Stomach (tissue), 9 donors: Measurements from ENCODE around the gene RNF114. TPM values are rescaled to one million over a fixed set of nuclear protein-coding genes. Genes with fewer than 3 reads are reported as not detected.
"Not testable (repeated sequence)": the region's sequence is repeated elsewhere in the genome, so short reads cannot be mapped to it uniquely, and the experiment has no call there.

Experiments used
- DNase-seq, 2 donors: peaks; one replicate each; pipeline versions ENCODE4 v3.0.0 to v3.0.0-alpha.2; 2013 to 2019
- H3K27ac ChIP-seq, 5 donors: fragments of 200-600 bp in 4 of 5; sonication (generic) in 4 of 5; one replicate each; pipeline ENCODE4 v1.5.1; 2013 to 2019; ENCODE audit warnings: mild to moderate bottlenecking in 1 of 5, moderate library complexity in 1 of 5
- H3K27me3 ChIP-seq, 3 donors: fragments of 200-600 bp; sonication (generic); one replicate each; pipeline ENCODE4 v1.5.1; 2017 to 2019; ENCODE audit warnings: mixed run types in 1 of 3
- H3K36me3 ChIP-seq, 4 donors: fragments of 200-600 bp; sonication (generic); 1 replicate in 3 of 4; 2 replicates in 1 of 4; pipeline ENCODE4 v1.5.1; 2016 to 2019
- H3K4me1 ChIP-seq, 4 donors: fragments of 200-600 bp; sonication (generic); one replicate each; pipeline ENCODE4 v1.5.1; 2016 to 2019
- H3K4me3 ChIP-seq, 4 donors: fragments of 200-600 bp; sonication (generic) in 3 of 4; one replicate each; pipeline ENCODE4 v1.5.1; 2016 to 2019; ENCODE audit warnings: mild to moderate bottlenecking in 1 of 4
- H3K9me3 ChIP-seq, 4 donors: fragments of 200-600 bp; sonication (generic); one replicate each; pipeline ENCODE4 v1.5.1; 2016 to 2019
- EP300 ChIP-seq: sonication (generic); formaldehyde crosslinking; IDR thresholded peaks from one replicate; pipeline ENCODE4 v1.6.1; 2017; ENCODE audit warnings: antibody characterized with exemption
- POLR2A ChIP-seq, 4 donors: fragments of 450-650 bp; IDR thresholded peaks; one replicate each; pipeline ENCODE4 v1.6.1; 2016; ENCODE audit warnings: antibody characterized with exemption in 4 of 4, control low read depth in 2 of 4, mild to moderate bottlenecking in 1 of 4, moderate library complexity in 1 of 4
- POLR2AphosphoS5 ChIP-seq, 3 donors: sonication (generic); formaldehyde crosslinking; IDR thresholded peaks; one replicate each; pipeline ENCODE4 v1.6.1; 2016; ENCODE audit warnings: antibody characterized with exemption in 3 of 3
- WGBS, 5 donors: extraction: QIAGEN DNeasy Blood & Tissue Kit in 3 of 5; methylation state at CpG; one replicate each; pipeline versions ENCODE4 v1.1.5 to v1.1.7; 2013 to 2018; 5-methylcytosine and 5-hydroxymethylcytosine counted together
- intact Hi-C: fragments of 100-400 bp; cut with DNase I; formaldehyde crosslinking; loops from one replicate; pipeline ENCODE4 v1.15.1; 2023; ENCODE audit warnings: low total_unique reads
- polyA plus RNA-seq, 3 donors: library from polyadenylated mRNA; stranded (reverse); fragments of 200-250 nt; gene quantifications; one replicate each; pipeline ENCODE4 v1.2.3, GENCODE V29; 2013
- total RNA-seq, 5 donors: library from RNA; depleted of rRNA; stranded (reverse); fragments of >200 nt; gene quantifications; one replicate each; pipeline versions ENCODE4 v1.1.0 to v1.2.3, GENCODE V29; 2014 to 2016
- TF ChIP-seq, protein P1 (sequence below), 7 experiments: fragments of 450-650 bp in 4 of 7; fragments of 200-600 bp in 3 of 7; sonication (generic) in 3 of 7; IDR thresholded peaks; one replicate each; pipeline ENCODE4 v1.5.1; 2016 to 2019; ENCODE audit warnings: antibody characterized with exemption in 7 of 7, control low read depth in 2 of 7, mild to moderate bottlenecking in 1 of 7
- donor health status: healthy with polysubstance abuse.
- donor health status: Bipolar disorder and iron deficiency.
- donor health status: healthy.

Gene RNF114
- total and polyA plus RNA-seq, 8 donors = 29.5 to 317 (median 63.6) TPM

DNA sequence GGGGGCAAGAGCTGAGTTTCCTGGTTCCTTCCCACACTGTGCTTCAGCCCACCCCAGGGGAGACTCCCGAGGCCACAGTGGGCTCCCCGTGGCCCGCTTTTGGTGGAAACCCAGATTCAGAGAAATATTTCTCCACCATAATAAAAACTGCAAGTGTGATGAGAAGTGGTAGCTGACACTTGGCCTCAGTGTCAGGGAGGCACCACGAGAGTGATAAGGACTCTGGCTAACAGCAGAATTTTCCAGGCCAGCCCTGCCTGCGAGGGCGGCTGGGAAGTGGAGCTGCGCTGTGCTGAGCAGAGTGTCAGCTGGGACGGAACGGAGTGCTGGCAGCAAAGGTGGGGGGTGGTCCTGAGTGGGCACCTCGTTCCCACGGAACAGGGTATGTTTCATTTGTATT, 43.4 kb upstream of the RNF114 start:
- Histone ChIP-seq H3K4me3 (no peak overlapping the region), H3K36me3 (peaks cover 0 to 12% (median 11%) of the 10 kb centered on the region in 4 donors), H3K27me3 (no peaks in the 10 kb centered on the region), H3K27ac (no peak overlapping the region), H3K4me1 (peaks cover 34 to 79% (median 54%) of the 10 kb centered on the region in 4 donors), H3K9me3 (no peaks in the 10 kb centered on the region)
- intact Hi-C loops = no loop called here
- no peak for TF ChIP-seq EP300
- no peak for TF ChIP-seq POLR2AphosphoS5 (IDR thresholded peaks at IDR 0.05)
- TF ChIP-seq, protein P1, sequence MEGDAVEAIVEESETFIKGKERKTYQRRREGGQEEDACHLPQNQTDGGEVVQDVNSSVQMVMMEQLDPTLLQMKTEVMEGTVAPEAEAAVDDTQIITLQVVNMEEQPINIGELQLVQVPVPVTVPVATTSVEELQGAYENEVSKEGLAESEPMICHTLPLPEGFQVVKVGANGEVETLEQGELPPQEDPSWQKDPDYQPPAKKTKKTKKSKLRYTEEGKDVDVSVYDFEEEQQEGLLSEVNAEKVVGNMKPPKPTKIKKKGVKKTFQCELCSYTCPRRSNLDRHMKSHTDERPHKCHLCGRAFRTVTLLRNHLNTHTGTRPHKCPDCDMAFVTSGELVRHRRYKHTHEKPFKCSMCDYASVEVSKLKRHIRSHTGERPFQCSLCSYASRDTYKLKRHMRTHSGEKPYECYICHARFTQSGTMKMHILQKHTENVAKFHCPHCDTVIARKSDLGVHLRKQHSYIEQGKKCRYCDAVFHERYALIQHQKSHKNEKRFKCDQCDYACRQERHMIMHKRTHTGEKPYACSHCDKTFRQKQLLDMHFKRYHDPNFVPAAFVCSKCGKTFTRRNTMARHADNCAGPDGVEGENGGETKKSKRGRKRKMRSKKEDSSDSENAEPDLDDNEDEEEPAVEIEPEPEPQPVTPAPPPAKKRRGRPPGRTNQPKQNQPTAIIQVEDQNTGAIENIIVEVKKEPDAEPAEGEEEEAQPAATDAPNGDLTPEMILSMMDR (IDR thresholded peaks at IDR 0.05) = no peak
- no peak for TF ChIP-seq POLR2A (IDR thresholded peaks at IDR 0.05)
- WGBS, 5 donors = 43 to 60% (median 49%) methylated on average over 11 of the region's 11 CpGs
- DNase-seq = no peak

DNA sequence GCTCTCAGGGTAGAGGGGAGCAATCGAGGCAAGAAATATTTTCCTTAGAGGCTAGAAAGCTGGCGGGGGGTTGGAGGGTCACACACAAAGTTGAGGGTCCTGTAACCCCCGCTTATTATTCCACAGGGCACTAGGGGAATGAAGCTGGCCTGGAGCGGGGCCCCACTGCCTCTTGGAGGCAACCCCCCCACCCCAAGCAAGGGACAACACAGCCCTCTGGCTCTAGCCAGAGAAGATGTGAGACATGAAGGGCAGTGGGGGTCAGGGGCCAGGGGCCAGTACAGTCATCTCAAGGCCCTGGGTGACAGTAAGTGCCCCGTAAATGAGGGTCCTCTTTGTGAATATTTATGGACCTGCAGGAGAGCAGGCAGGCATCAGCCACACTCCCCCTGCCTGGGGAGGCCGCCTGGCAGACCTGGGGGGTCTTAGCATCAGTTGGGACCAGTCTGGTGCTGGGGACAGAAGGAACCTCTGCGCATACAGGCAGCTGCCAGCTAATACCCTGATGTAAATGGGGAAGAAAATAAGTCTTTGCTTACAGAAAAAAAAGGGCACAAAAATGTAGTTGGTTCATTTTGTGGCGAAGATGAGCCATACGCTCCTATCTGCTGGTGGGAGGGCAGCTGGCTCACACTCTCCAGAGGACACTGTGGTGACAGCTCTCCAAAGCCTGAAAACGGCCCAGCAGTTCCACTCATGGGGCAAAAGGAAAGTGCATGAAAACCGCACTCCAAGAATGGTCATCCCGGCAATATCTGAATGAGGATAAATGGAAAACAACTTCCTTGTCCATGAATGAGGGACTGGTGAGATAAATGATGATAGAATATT, 42.7 kb upstream of the RNF114 start:
- H3K36me3 ChIP-seq = peaks cover 0 to 9% (median 5%) of the 10 kb centered on the region in 4 donors
- no peaks in the 10 kb centered on the region for H3K27me3 ChIP-seq
- peak overlapping the region in 1 of 5 donors; percentile 28 for H3K27ac ChIP-seq
- intact Hi-C loops = no loop called here
- TF ChIP-seq, protein P1 (IDR thresholded peaks at IDR 0.05) = no peak
- TF ChIP-seq EP300 (no peak), POLR2AphosphoS5 (IDR thresholded peaks at IDR 0.05) (no peak), POLR2A (IDR thresholded peaks at IDR 0.05) (no peak)
- peaks cover 28 to 72% (median 49%) of the 10 kb centered on the region in 4 donors for H3K4me1 ChIP-seq
- WGBS, 5 donors = 76 to 80% (median 77%) methylated on average over 12 of the region's 12 CpGs
- no peak for DNase-seq
- H3K4me3 ChIP-seq = no peak overlapping the region
- H3K9me3 ChIP-seq = no peaks in the 10 kb centered on the region

DNA sequence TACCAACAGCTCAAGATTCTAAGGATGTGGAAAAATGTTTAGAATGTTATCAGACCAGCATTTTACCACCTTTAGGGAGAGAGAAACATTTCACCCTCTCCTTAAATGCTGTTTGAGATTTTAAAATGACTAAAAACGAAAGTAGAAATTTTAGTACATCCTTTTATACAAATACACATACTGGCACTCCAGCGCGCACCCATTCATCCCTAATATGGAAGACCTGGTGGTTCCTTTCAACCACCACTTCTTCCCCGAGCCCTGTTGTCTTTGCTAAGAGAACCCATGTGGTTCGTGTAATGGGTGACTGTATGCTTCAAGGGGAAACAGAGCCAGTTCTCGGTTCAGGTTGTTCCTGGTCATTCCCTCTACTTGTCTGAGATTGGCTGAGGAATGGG, 42.1 kb upstream of the RNF114 start:
- 68 to 75% (median 69%) methylated on average over 6 of the region's 6 CpGs for WGBS, 5 donors
- no peaks in the 10 kb centered on the region for H3K27me3 ChIP-seq
- peaks cover 22 to 69% (median 44%) of the 10 kb centered on the region in 4 donors for H3K4me1 ChIP-seq
- no peaks in the 10 kb centered on the region for H3K9me3 ChIP-seq
- peaks cover 0 to 4% (median under 1%) of the 10 kb centered on the region in 4 donors for H3K36me3 ChIP-seq
- TF ChIP-seq, protein P1 (IDR thresholded peaks at IDR 0.05) = no peak
- TF ChIP-seq EP300 (no peak), POLR2AphosphoS5 (IDR thresholded peaks at IDR 0.05) (no peak), POLR2A (IDR thresholded peaks at IDR 0.05) (no peak)
- no peak overlapping the region for H3K4me3 ChIP-seq
- DNase-seq = no peak
- H3K27ac ChIP-seq = no peak overlapping the region
- intact Hi-C loops = no loop called here

DNA sequence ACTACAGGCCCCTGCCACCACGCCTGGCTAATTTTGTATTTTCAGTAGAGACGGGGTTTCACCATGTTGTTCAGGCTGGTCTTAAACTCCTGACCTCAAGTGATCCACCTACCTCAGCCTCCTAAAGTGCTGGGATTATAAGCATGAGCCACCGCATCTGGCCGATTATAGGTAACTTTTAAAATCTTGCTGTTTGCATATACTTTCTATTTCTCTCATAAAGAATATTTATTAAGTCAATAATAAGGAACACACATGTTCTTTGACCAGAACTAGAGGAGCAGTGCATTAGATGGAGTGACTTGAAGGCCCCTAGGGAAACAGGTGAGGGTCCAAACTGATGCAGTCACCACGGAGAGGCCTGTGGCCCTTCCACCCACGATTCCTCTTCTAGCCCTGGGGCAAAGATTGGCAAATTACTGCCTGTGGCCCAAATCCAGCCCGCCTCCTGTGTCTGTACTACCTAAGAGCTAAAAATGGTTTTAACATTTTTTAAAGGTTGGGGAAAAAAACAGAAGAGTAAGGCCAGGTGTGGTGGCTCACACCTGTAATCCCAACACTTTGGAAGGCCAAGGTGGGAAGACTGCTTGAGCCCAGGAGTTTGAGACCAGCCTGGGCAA, 40.6 kb upstream of the RNF114 start:
- H3K9me3 ChIP-seq, intact Hi-C loops, H3K27me3 ChIP-seq, H3K4me3 ChIP-seq, H3K36me3 ChIP-seq, DNase-seq: not testable (repeated sequence)
- Histone ChIP-seq H3K27ac (peak overlapping the region in 1 of 5 donors; percentile 18), H3K4me1 (peaks cover 18 to 65% (median 34%) of the 10 kb centered on the region in 4 donors)
- 72 to 95% (median 89%) methylated on average over 7 of the region's 7 CpGs for WGBS, 5 donors
